ENCODE data around the gene CHURC1. TPM values are rescaled to one million over a fixed set of nuclear protein-coding genes. Genes with fewer than 3 reads are reported as not detected.

CHURC1 gene
- total and polyA plus RNA-seq, 2 experiments from 2014 or later, result 42.0 to 218 TPM

DNA sequence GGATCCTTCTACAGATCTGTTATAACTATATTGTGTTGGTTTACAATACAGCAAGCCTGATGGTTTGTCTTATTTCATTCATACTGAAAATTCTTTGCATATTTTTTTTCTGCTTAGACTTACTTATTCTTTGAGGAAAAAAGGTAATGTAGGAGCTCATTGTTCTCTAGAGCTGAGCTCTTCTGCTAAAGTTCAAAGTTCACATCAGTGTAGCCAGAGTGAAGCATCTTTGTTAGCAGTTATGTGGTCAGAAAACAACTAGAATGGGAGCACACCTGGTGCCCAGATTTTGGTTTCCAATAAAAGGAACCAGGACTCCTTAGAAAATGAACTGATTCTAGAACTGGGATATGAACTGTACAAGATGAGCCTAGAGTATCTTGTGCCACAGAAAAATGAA is 18.0 kb downstream of the CHURC1 start:
- H4K20me1 ChIP-seq (replicated peaks; ENCODE audit: insufficient read depth), result peaks cover 4% of the 10 kb centered on the region; the same call in 1 of the 2 replicates

More for the DNA sequence above, 18.0 kb downstream of the CHURC1 start:
- Histone ChIP-seq H3K9me2 (ENCODE audit: insufficient read depth) (no peaks in the 10 kb centered on the region), H3K36me3 (ENCODE audit: insufficient read depth) (peaks cover 19% of the 10 kb centered on the region), H3K27ac (ENCODE audit: low read depth) (no peak overlapping the region), H3K4me3 (no peak overlapping the region), H3K27me3 (ENCODE audit: insufficient read depth) (no peaks in the 10 kb centered on the region), H3K4me2 (no peak overlapping the region), H3K79me2 (replicated peaks; ENCODE audit: insufficient read depth) (no peaks in the 10 kb centered on the region), H2AFZ (no peak overlapping the region), H3F3A (replicated peaks; ENCODE audit: low read depth) (no peaks in the 10 kb centered on the region), H3K4me1 (ENCODE audit: insufficient read depth) (no peaks in the 10 kb centered on the region)
- ATAC-seq (no peak), DNase-seq (ENCODE audit: low spot score) (no peak)
- no peaks in the 10 kb centered on the region for H3K4me1 Mint-ChIP-seq
- H3K27me3 Mint-ChIP-seq (ENCODE audit: insufficient read depth, low read depth, poor library complexity), result peaks cover 1% of the 10 kb centered on the region
- no peak overlapping the region for H3K4me3 Mint-ChIP-seq
- H3K9me3 Mint-ChIP-seq, result no peaks in the 10 kb centered on the region
- no peak for TF ChIP-seq CREB1 (CRISPR knock-in tag; IDR thresholded peaks at IDR 0.05; ENCODE audit: low read depth)
- TF ChIP-seq, protein P1, sequence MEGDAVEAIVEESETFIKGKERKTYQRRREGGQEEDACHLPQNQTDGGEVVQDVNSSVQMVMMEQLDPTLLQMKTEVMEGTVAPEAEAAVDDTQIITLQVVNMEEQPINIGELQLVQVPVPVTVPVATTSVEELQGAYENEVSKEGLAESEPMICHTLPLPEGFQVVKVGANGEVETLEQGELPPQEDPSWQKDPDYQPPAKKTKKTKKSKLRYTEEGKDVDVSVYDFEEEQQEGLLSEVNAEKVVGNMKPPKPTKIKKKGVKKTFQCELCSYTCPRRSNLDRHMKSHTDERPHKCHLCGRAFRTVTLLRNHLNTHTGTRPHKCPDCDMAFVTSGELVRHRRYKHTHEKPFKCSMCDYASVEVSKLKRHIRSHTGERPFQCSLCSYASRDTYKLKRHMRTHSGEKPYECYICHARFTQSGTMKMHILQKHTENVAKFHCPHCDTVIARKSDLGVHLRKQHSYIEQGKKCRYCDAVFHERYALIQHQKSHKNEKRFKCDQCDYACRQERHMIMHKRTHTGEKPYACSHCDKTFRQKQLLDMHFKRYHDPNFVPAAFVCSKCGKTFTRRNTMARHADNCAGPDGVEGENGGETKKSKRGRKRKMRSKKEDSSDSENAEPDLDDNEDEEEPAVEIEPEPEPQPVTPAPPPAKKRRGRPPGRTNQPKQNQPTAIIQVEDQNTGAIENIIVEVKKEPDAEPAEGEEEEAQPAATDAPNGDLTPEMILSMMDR (conservative IDR thresholded peaks at IDR 0.05; ENCODE audit: low read depth in 2 of 2), result no peak
- TF ChIP-seq ZNF114 (CRISPR knock-in tag; IDR thresholded peaks at IDR 0.05), result no peak
- no peak for TF ChIP-seq EZH2phosphoT487 (IDR thresholded peaks at IDR 0.05; ENCODE audit: unreplicated experiment)
- TF ChIP-seq, protein P2, sequence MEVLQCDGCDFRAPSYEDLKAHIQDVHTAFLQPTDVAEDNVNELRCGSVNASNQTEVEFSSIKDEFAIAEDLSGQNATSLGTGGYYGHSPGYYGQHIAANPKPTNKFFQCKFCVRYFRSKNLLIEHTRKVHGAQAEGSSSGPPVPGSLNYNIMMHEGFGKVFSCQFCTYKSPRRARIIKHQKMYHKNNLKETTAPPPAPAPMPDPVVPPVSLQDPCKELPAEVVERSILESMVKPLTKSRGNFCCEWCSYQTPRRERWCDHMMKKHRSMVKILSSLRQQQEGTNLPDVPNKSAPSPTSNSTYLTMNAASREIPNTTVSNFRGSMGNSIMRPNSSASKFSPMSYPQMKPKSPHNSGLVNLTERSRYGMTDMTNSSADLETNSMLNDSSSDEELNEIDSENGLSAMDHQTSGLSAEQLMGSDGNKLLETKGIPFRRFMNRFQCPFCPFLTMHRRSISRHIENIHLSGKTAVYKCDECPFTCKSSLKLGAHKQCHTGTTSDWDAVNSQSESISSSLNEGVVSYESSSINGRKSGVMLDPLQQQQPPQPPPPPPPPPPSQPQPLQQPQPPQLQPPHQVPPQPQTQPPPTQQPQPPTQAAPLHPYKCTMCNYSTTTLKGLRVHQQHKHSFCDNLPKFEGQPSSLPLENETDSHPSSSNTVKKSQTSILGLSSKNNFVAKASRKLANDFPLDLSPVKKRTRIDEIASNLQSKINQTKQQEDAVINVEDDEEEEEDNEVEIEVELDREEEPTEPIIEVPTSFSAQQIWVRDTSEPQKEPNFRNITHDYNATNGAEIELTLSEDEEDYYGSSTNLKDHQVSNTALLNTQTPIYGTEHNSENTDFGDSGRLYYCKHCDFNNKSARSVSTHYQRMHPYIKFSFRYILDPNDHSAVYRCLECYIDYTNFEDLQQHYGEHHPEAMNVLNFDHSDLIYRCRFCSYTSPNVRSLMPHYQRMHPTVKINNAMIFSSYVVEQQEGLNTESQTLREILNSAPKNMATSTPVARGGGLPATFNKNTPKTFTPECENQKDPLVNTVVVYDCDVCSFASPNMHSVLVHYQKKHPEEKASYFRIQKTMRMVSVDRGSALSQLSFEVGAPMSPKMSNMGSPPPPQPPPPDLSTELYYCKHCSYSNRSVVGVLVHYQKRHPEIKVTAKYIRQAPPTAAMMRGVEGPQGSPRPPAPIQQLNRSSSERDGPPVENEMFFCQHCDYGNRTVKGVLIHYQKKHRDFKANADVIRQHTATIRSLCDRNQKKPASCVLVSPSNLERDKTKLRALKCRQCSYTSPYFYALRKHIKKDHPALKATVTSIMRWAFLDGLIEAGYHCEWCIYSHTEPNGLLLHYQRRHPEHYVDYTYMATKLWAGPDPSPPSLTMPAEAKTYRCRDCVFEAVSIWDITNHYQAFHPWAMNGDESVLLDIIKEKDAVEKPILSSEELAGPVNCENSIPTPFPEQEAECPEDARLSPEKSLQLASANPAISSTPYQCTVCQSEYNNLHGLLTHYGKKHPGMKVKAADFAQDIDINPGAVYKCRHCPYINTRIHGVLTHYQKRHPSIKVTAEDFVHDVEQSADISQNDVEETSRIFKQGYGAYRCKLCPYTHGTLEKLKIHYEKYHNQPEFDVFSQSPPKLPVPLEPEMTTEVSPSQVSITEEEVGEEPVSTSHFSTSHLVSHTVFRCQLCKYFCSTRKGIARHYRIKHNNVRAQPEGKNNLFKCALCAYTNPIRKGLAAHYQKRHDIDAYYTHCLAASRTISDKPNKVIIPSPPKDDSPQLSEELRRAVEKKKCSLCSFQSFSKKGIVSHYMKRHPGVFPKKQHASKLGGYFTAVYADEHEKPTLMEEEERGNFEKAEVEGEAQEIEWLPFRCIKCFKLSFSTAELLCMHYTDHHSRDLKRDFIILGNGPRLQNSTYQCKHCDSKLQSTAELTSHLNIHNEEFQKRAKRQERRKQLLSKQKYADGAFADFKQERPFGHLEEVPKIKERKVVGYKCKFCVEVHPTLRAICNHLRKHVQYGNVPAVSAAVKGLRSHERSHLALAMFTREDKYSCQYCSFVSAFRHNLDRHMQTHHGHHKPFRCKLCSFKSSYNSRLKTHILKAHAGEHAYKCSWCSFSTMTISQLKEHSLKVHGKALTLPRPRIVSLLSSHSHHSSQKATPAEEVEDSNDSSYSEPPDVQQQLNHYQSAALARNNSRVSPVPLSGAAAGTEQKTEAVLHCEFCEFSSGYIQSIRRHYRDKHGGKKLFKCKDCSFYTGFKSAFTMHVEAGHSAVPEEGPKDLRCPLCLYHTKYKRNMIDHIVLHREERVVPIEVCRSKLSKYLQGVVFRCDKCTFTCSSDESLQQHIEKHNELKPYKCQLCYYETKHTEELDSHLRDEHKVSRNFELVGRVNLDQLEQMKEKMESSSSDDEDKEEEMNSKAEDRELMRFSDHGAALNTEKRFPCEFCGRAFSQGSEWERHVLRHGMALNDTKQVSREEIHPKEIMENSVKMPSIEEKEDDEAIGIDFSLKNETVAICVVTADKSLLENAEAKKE (CRISPR knock-in tag; IDR thresholded peaks at IDR 0.05), result no peak
- TF ChIP-seq NANOG (IDR thresholded peaks at IDR 0.05; ENCODE audit: borderline replicate concordance), result no peak
- no peak for TF ChIP-seq ZNF331 (CRISPR knock-in tag; IDR thresholded peaks at IDR 0.05; ENCODE audit: low read depth)
- no peak for TF ChIP-seq EZH2 (IDR thresholded peaks at IDR 0.05; ENCODE audit: low read depth, unreplicated experiment)
- no peak for TF ChIP-seq POLR2AphosphoS5 (IDR thresholded peaks at IDR 0.05; ENCODE audit: low read depth)
- no peak for TF ChIP-seq JUNB (IDR thresholded peaks at IDR 0.05; ENCODE audit: unreplicated experiment)
- no peak for TF ChIP-seq STAT1 (IDR thresholded peaks at IDR 0.05; ENCODE audit: unreplicated experiment)
- TF ChIP-seq, protein P3, sequence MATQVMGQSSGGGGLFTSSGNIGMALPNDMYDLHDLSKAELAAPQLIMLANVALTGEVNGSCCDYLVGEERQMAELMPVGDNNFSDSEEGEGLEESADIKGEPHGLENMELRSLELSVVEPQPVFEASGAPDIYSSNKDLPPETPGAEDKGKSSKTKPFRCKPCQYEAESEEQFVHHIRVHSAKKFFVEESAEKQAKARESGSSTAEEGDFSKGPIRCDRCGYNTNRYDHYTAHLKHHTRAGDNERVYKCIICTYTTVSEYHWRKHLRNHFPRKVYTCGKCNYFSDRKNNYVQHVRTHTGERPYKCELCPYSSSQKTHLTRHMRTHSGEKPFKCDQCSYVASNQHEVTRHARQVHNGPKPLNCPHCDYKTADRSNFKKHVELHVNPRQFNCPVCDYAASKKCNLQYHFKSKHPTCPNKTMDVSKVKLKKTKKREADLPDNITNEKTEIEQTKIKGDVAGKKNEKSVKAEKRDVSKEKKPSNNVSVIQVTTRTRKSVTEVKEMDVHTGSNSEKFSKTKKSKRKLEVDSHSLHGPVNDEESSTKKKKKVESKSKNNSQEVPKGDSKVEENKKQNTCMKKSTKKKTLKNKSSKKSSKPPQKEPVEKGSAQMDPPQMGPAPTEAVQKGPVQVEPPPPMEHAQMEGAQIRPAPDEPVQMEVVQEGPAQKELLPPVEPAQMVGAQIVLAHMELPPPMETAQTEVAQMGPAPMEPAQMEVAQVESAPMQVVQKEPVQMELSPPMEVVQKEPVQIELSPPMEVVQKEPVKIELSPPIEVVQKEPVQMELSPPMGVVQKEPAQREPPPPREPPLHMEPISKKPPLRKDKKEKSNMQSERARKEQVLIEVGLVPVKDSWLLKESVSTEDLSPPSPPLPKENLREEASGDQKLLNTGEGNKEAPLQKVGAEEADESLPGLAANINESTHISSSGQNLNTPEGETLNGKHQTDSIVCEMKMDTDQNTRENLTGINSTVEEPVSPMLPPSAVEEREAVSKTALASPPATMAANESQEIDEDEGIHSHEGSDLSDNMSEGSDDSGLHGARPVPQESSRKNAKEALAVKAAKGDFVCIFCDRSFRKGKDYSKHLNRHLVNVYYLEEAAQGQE (IDR thresholded peaks at IDR 0.05; ENCODE audit: unreplicated experiment), result no peak
- TF ChIP-seq, protein P4, sequence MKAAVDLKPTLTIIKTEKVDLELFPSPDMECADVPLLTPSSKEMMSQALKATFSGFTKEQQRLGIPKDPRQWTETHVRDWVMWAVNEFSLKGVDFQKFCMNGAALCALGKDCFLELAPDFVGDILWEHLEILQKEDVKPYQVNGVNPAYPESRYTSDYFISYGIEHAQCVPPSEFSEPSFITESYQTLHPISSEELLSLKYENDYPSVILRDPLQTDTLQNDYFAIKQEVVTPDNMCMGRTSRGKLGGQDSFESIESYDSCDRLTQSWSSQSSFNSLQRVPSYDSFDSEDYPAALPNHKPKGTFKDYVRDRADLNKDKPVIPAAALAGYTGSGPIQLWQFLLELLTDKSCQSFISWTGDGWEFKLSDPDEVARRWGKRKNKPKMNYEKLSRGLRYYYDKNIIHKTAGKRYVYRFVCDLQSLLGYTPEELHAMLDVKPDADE (IDR thresholded peaks at IDR 0.05), result no peak
- H3K36me3 Mint-ChIP-seq (ENCODE audit: low read depth), result peaks cover 9% of the 10 kb centered on the region; the same call in 2 of the 3 replicates
- H3K27ac Mint-ChIP-seq, result no peak overlapping the region
